ENCODE measurements around the gene INVS.

Gene INVS

DNA sequence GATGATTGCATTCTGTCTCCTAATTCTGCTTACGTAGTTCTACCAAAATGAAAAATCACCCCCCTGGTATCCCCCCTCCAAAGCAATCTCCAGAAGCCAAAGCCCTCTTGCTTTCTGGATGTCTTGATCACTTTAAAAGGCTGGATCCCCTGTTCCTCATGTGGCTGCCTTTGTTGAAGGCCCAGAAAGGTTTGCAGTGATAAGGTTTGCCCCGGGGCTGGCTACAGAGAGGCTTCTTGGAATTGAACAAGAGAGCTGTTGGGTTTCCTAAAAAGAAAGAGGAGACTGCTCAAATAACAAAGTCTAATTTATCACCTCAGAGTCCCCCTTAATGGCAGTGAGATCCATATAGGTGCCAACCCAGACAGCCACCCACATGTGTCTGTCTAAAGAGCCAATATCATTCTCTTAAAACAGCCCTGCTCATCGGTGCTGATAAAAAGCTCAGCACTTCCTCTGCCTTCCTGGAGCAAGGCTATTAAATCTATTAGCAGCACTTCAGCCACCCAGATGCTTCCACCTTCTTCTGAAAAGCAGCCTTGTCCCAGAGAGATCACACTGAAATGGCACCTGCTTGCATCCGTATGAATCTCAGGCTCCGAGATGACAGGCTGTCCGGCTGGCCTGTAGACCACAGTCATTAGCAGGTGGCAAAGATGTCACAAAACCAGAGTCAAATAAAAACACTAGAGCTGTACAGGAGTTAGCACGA, 182.8 kb downstream of the INVS start:
- Mint-ChIP-seq H3K9me3 (peaks cover 20% of the 10 kb centered on the region), H3K36me3 (ENCODE audit: low read depth) (peaks cover 77% of the 10 kb centered on the region), H3K4me3 (no peak overlapping the region), H3K27me3 (ENCODE audit: low read depth) (no peaks in the 10 kb centered on the region), H3K4me1 (peaks cover 5% of the 10 kb centered on the region), H3K27ac (no peak overlapping the region)
- TF ChIP-seq, protein P1, sequence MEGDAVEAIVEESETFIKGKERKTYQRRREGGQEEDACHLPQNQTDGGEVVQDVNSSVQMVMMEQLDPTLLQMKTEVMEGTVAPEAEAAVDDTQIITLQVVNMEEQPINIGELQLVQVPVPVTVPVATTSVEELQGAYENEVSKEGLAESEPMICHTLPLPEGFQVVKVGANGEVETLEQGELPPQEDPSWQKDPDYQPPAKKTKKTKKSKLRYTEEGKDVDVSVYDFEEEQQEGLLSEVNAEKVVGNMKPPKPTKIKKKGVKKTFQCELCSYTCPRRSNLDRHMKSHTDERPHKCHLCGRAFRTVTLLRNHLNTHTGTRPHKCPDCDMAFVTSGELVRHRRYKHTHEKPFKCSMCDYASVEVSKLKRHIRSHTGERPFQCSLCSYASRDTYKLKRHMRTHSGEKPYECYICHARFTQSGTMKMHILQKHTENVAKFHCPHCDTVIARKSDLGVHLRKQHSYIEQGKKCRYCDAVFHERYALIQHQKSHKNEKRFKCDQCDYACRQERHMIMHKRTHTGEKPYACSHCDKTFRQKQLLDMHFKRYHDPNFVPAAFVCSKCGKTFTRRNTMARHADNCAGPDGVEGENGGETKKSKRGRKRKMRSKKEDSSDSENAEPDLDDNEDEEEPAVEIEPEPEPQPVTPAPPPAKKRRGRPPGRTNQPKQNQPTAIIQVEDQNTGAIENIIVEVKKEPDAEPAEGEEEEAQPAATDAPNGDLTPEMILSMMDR (IDR thresholded peaks at IDR 0.05; ENCODE audit: unreplicated experiment in 3 of 3) = no peak

DNA sequence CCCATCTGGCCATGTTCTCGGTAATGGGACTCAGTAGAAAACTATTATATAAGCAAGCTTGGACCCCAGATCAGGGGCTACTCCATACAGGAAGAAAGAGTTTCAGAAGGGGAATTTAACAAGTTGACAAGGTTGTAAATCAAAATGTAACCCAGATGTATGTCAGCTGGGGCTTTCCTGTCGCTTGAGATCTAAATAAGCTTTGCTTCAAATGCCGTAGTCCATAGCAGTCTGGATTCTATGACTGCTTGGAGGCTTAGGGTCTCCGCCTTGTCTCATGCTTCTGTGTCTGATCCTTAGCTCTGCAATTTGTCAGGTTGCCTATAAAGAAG, 183.3 kb downstream of the INVS start:
- H3K4me3 Mint-ChIP-seq = no peak overlapping the region
- TF ChIP-seq, protein P1 (IDR thresholded peaks at IDR 0.05; ENCODE audit: unreplicated experiment in 3 of 3) = no peak
- peaks cover 77% of the 10 kb centered on the region for H3K36me3 Mint-ChIP-seq (ENCODE audit: low read depth)
- peaks cover 24% of the 10 kb centered on the region for H3K9me3 Mint-ChIP-seq
- no peaks in the 10 kb centered on the region for H3K27me3 Mint-ChIP-seq (ENCODE audit: low read depth)
- H3K4me1 Mint-ChIP-seq = peaks cover 5% of the 10 kb centered on the region
- no peak overlapping the region for H3K27ac Mint-ChIP-seq

DNA sequence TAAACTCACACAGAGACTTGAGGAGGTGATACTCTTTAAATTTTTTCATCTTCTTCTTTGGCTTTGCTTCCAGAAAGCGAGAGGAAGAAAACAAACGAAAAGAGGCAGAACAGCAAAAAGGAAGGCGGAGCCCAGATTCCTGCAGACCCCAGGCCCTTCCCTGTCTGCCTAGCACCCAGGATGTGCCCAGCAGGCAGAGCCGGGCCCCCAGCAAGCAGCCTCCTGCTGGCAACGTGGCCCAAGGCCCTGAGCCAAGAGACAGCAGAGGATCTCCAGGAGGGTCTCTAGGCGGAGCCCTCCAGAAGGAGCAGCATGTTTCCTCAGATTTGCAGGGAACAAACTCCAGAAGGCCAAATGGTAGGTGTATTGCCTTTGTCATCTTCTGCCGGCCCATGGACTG, 185.2 kb downstream of the INVS start:
- H3K4me1 Mint-ChIP-seq = peaks cover 5% of the 10 kb centered on the region
- H3K36me3 Mint-ChIP-seq (ENCODE audit: low read depth) = peaks cover 80% of the 10 kb centered on the region
- no peak overlapping the region for H3K4me3 Mint-ChIP-seq
- peaks cover 36% of the 10 kb centered on the region for H3K9me3 Mint-ChIP-seq
- H3K27ac Mint-ChIP-seq = no peak overlapping the region
- TF ChIP-seq, protein P1 (IDR thresholded peaks at IDR 0.05; ENCODE audit: unreplicated experiment in 3 of 3) = no peak
- H3K27me3 Mint-ChIP-seq (ENCODE audit: low read depth) = no peaks in the 10 kb centered on the region

GRCh38 chr9:100285080-100285479, 186.0 kb downstream of the INVS start:
- Mint-ChIP-seq H3K36me3 (ENCODE audit: low read depth) (peaks cover 80% of the 10 kb centered on the region), H3K4me1 (peaks cover 5% of the 10 kb centered on the region), H3K27ac (no peak overlapping the region), H3K9me3 (peaks cover 41% of the 10 kb centered on the region), H3K4me3 (no peak overlapping the region), H3K27me3 (ENCODE audit: low read depth) (no peaks in the 10 kb centered on the region)
- TF ChIP-seq, protein P1 (IDR thresholded peaks at IDR 0.05; ENCODE audit: unreplicated experiment in 3 of 3) = no peak

GRCh38 chr9:100285601-100286000, 186.6 kb downstream of the INVS start:
- Mint-ChIP-seq H3K4me3 (no peak overlapping the region), H3K27me3 (ENCODE audit: low read depth) (no peaks in the 10 kb centered on the region), H3K36me3 (ENCODE audit: low read depth) (peaks cover 83% of the 10 kb centered on the region), H3K27ac (no peak overlapping the region), H3K4me1 (peaks cover 5% of the 10 kb centered on the region), H3K9me3 (peaks cover 41% of the 10 kb centered on the region)
- TF ChIP-seq, protein P1 (IDR thresholded peaks at IDR 0.05; ENCODE audit: unreplicated experiment in 3 of 3) = no peak

GRCh38 chr9:100286257-100286656, 187.2 kb downstream of the INVS start:
- Mint-ChIP-seq H3K4me1 (peaks cover 5% of the 10 kb centered on the region), H3K9me3 (peaks cover 41% of the 10 kb centered on the region), H3K27ac (no peak overlapping the region), H3K27me3 (ENCODE audit: low read depth) (no peaks in the 10 kb centered on the region), H3K4me3 (no peak overlapping the region), H3K36me3 (ENCODE audit: low read depth) (peaks cover 89% of the 10 kb centered on the region)
- TF ChIP-seq, protein P1 (IDR thresholded peaks at IDR 0.05; ENCODE audit: unreplicated experiment in 3 of 3) = no peak
